HepG2 (cell line): ENCODE data around the gene NKD1. TPM values are rescaled to one million over a fixed set of nuclear protein-coding genes. Genes with fewer than 3 reads are reported as not detected.

Source experiments
- ATAC-seq: fragments of 200-7000 bp; cut with Tn5 transposase; 3 replicates; pipeline ENCODE4 v1.9.1; 2020; ENCODE audit warnings: mild to moderate bottlenecking, moderate library complexity
- BruUV-seq: library from RNA; stranded (reverse); fragments of 400-500 nt; replicated peaks from 2 replicates; lab custom pipeline; 2021; lab: Mats Ljungman, UMichigan
- CTCF ChIA-PET: fragments of 300-600 bp; formaldehyde crosslinking; extraction: SDS; loops from one replicate; lab custom pipeline; 2021; ENCODE audit warnings: low total read pairs, inconsistent platforms, low intra/inter-chr PET ratio; lab: Yijun Ruan, JAX
- POLR2A ChIA-PET: fragments of 350-600 bp; sonication (Branson Sonifier 250); formaldehyde crosslinking; loops from one replicate; lab custom pipeline; 2020; ENCODE audit warnings: antibody characterized with exemption, inconsistent platforms; lab: Yijun Ruan, JAX
- DNase-seq: peaks from one replicate; pipeline ENCODE4 v3.0.0-alpha.2; 2015; ENCODE audit warnings: low spot score
- FAIRE-seq: peaks from 3 replicates; lab custom pipeline; 2011; peaks lifted over from hg19 to GRCh38; lab: Jason Lieb, UNC
- H2AFZ ChIP-seq: one replicate; pipeline ENCODE4 v1.6.1; 2011; ENCODE audit warnings: low read length, inconsistent platforms
- H3K27ac ChIP-seq: fragments of 300-600 bp; 3 replicates; pipeline ENCODE4 v1.8.0; 2011; ENCODE audit warnings: mixed run types, mild to moderate bottlenecking, mixed read lengths, low read length, inconsistent platforms; ENCODE audit not compliant: insufficient read depth; ENCODE audit errors: extremely low read length
- H3K27me3 ChIP-seq, 2 experiments: fragments of 200-600 bp in 1 of 2; 2 replicates in 1 of 2; 3 replicates in 1 of 2; pipeline versions ENCODE4 v1.6.0 to v1.8.0; 2011; ENCODE audit warnings: low read length in 2 of 2, mild to moderate bottlenecking in 2 of 2, moderate library complexity in 2 of 2, inconsistent platforms in 1 of 2; ENCODE audit not compliant: insufficient read depth in 2 of 2, control insufficient read depth in 1 of 2
- H3K36me3 ChIP-seq, 2 experiments: fragments of 200-600 bp in 1 of 2; replicated peaks in 1 of 2; 2 replicates in 1 of 2; 3 replicates in 1 of 2; pipeline versions ENCODE4 v1.5.1 to v1.8.0; 2011; ENCODE audit warnings: low read length in 2 of 2, inconsistent platforms in 1 of 2; ENCODE audit not compliant: insufficient read depth in 2 of 2, control insufficient read depth in 1 of 2
- H3K4me1 ChIP-seq: 2 replicates; pipeline ENCODE4 v1.5.1; 2012; ENCODE audit warnings: low read length, inconsistent platforms; ENCODE audit not compliant: insufficient read depth
- H3K4me2 ChIP-seq: 2 replicates; pipeline ENCODE4 v1.6.0; 2011; ENCODE audit warnings: low read depth, low read length, inconsistent platforms
- H3K4me3 ChIP-seq, 3 experiments: fragments of 200-600 bp in 1 of 3; sonication (generic), shearing (Covaris generic) in 1 of 3; replicated peaks in 1 of 3; 2 replicates each; pipeline ENCODE4 v1.5.1; 2011 to 2016; ENCODE audit warnings: low read length in 3 of 3, inconsistent platforms in 2 of 3, low read depth in 2 of 3, mild to moderate bottlenecking in 2 of 3, control low read depth in 1 of 3, mixed read lengths in 1 of 3; ENCODE audit not compliant: insufficient read depth in 1 of 3
- H3K79me2 ChIP-seq: one replicate; pipeline ENCODE4 v1.6.1; 2011; ENCODE audit warnings: low read length, inconsistent platforms; ENCODE audit not compliant: insufficient read depth
- H3K9ac ChIP-seq: 2 replicates; pipeline ENCODE4 v1.6.0; 2011; ENCODE audit warnings: mild to moderate bottlenecking, low read depth, low read length, inconsistent platforms; ENCODE audit not compliant: insufficient read depth
- H3K9me3 ChIP-seq: 2 replicates; pipeline ENCODE4 v1.5.1; 2012; ENCODE audit warnings: mild to moderate bottlenecking, low read length
- H4K20me1 ChIP-seq: 2 replicates; pipeline ENCODE4 v1.6.0; 2011; ENCODE audit warnings: inconsistent platforms, mild to moderate bottlenecking, low read length, moderate library complexity; ENCODE audit not compliant: insufficient read depth
- ATM ChIP-seq: fragments of 450-650 bp; IDR thresholded peaks from 2 replicates; pipeline ENCODE4 v1.7.1; 2017; ENCODE audit warnings: mild to moderate bottlenecking, borderline replicate concordance
- CBX5 ChIP-seq: sonication (generic); formaldehyde crosslinking; IDR thresholded peaks from 2 replicates; pipeline ENCODE4 v1.4.0; 2020; ENCODE audit warnings: missing genetic modification reagents, borderline replicate concordance
- ELF1 ChIP-seq: sonication (generic); formaldehyde crosslinking; IDR thresholded peaks from 2 replicates; pipeline ENCODE4 v1.4.0; 2020; ENCODE audit warnings: missing genetic modification reagents
- IRF2 ChIP-seq: IDR thresholded peaks from 2 replicates; pipeline ENCODE4 v1.6.1; 2018; ENCODE audit warnings: missing genetic modification reagents, missing compliant biosample characterization
- JUND ChIP-seq: sonication (generic); formaldehyde crosslinking; IDR thresholded peaks from 2 replicates; pipeline ENCODE4 v1.8.0; 2022; ENCODE audit warnings: mild to moderate bottlenecking, missing genetic modification reagents
- MBNL3 ChIP-seq: fragments of 250-450 bp; sonication (Bioruptor Pico); conservative IDR thresholded peaks from 2 replicates; pipeline ENCODE4 v1.8.0; 2022; ENCODE audit warnings: mild to moderate bottlenecking, inconsistent platforms
- NR2F2 ChIP-seq: IDR thresholded peaks from 2 replicates; pipeline ENCODE4 v1.6.1; 2012; ENCODE audit warnings: low read depth, inconsistent platforms, borderline replicate concordance
- POLR2A ChIP-seq, 2 experiments: IDR thresholded peaks; 2 replicates each; pipeline ENCODE4 v1.6.1; 2011; ENCODE audit warnings: low read depth in 2 of 2, low read length in 2 of 2, mild to moderate bottlenecking in 1 of 2, moderate library complexity in 1 of 2; ENCODE audit not compliant: insufficient read depth in 1 of 2
- RXRA ChIP-seq: sonication (generic); formaldehyde crosslinking; IDR thresholded peaks from 2 replicates; pipeline ENCODE4 v1.5.1; 2020; ENCODE audit warnings: missing genetic modification reagents
- ZNF121 ChIP-seq: sonication (generic); formaldehyde crosslinking; IDR thresholded peaks from 2 replicates; pipeline ENCODE4 v1.5.0; 2020; ENCODE audit warnings: mild to moderate bottlenecking, missing genetic modification reagents
- ZNF546 ChIP-seq: sonication (generic); formaldehyde crosslinking; conservative IDR thresholded peaks from 2 replicates; pipeline ENCODE4 v1.8.1; 2023; ENCODE audit warnings: mild to moderate bottlenecking, missing genetic modification reagents
- ZNF570 ChIP-seq: sonication (generic); formaldehyde crosslinking; IDR thresholded peaks from 2 replicates; pipeline ENCODE4 v1.4.0; 2020; ENCODE audit warnings: mild to moderate bottlenecking, missing genetic modification reagents, borderline replicate concordance
- WGBS: methylation state at CpG from one replicate; pipeline ENCODE4 v1.1.6; 2017; ENCODE audit warnings: low lambda C conversion rate; 5-methylcytosine and 5-hydroxymethylcytosine counted together
- in situ Hi-C: cut with HindIII; loops from 2 replicates; pipeline ENCODE4 v1.10.0; 2017; ENCODE audit warnings: low pct_unique_long_range_greater_than_20kb; ENCODE audit not compliant: extremely low pct_ligation_motif_present
- intact Hi-C: fragments of 100-400 bp; cut with micrococcal nuclease; formaldehyde crosslinking; loops from one replicate; pipeline ENCODE4 v1.10.0; 2022; ENCODE audit not compliant: unreplicated experiment
- polyA plus RNA-seq, 8 experiments: library from polyadenylated mRNA; depleted of rRNA in 3 of 8; stranded (reverse) in 7 of 8; unstranded in 1 of 8; fragments of >200 nt; fragmentation: Illumina TruSeq in 4 of 8; extraction: Trizol in 4 of 8; gene quantifications; 2 replicates each; pipeline versions ENCODE4 v1.2.1 to v1.2.3, GENCODE V29; 2011 to 2016; ENCODE audit warnings: low read depth in 4 of 8, missing spikeins in 1 of 8, mixed read lengths in 1 of 8; ENCODE audit not compliant: insufficient read depth in 1 of 8
- total RNA-seq, 5 experiments: library from RNA; depleted of rRNA; stranded (reverse); fragments of >200 nt; fragmentation: Illumina TruSeq; extraction: Trizol; gene quantifications; 2 replicates each; pipeline ENCODE4 v1.2.3, GENCODE V29; 2016; ENCODE audit warnings: low read depth in 1 of 5
- TF ChIP-seq, protein P1 (sequence below): IDR thresholded peaks from 2 replicates; pipeline ENCODE4 v1.6.1; 2016
- TF ChIP-seq, protein P2 (sequence below): sonication (generic); formaldehyde crosslinking; IDR thresholded peaks from 2 replicates; pipeline ENCODE4 v1.4.0; 2020; ENCODE audit warnings: missing genetic modification reagents, borderline replicate concordance
- TF ChIP-seq, protein P3 (sequence below): sonication (generic); formaldehyde crosslinking; IDR thresholded peaks from 2 replicates; pipeline ENCODE4 v1.5.0; 2020; ENCODE audit warnings: mild to moderate bottlenecking, missing genetic modification reagents, borderline replicate concordance
- TF ChIP-seq, protein P4 (sequence below): sonication (generic); formaldehyde crosslinking; conservative IDR thresholded peaks from 2 replicates; pipeline ENCODE4 v1.8.1; 2023; ENCODE audit warnings: missing genetic modification reagents

The NKD1 gene
- total and polyA plus RNA-seq, 2 of the 13 experiments (the other 11 are each of a cell fraction or from before 2014, with no cell fraction given), result 70.4 to 121 TPM

DNA sequence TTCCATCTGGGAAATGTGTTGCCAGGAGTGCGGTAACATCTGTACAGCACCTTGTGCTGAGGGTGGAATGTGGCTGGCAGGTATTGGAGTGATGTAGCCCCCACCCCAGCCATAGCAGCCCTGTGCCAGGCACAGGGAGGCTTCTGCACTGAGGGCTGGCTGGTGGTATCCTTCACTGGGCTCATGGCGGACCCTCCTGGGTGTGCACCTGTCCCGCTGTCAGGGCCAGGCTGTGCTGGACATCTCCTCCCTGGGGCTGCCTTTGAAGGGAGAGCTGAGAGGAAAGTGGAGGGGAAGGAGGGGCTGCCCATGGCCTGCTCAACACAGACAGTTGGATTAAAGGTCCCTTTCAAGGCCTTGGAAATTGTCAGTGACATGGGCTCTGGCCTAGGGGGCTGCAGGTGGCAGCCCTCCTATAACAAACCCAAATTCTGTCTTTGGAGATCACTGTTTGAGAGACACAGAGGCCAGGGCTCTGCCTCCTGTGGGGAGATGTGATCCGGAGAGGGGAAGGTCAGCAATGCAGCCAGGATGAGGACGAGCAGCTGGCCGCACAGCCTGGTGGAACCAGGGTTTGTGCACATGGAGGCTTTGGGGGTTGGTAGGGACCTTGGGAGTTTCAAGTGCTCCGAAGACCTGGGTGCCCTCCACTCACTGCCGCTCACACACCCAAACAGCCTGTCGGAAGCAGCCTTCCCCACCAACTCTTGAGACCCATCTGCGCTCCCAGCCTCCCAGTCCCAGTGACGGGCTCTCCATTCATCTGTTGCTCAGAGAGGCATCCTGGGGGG lies 22.8 kb downstream of the NKD1 start (continued):
- no peak for TF ChIP-seq ATM
- TF ChIP-seq RXRA (CRISPR knock-in tag), result 0 out of 2 replicates have a peak, but pooled peaks have one; percentile 16

DNA sequence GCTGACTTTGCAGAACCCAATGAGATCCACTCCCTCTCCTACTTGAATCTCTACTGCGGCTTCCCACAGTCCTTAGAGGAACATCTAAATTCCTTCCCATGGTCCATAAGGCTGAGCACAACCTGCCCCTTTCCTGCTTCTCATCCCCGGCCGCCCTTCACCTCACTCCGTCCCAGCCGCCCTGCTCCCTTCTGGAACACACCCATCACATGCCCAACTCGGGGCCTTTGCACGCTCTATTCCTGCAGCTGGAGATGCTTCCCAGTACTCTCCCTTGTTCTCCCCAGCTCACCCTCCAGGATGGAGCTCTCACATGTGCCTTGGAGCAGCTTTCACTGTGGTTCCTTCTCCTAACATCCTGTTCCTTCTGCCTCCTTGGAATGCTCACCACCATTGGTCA lies 23.6 kb downstream of the NKD1 start:
- Histone ChIP-seq H4K20me1 (peaks cover 100% of the 10 kb centered on the region), H3K27me3 (no peaks in the 10 kb centered on the region), H3K27ac (no peak overlapping the region), H3K4me1 (peaks cover 97% of the 10 kb centered on the region), H3K9me3 (no peaks in the 10 kb centered on the region), H3K36me3 (peaks cover 72 to 98% of the 10 kb centered on the region in 2 experiments), H3K9ac (no peak overlapping the region), H2AFZ (no peak overlapping the region), H3K4me3 (no peak overlapping the region), H3K79me2 (peaks cover 100% of the 10 kb centered on the region), H3K4me2 (no peak overlapping the region)
- intact Hi-C loops (no loop called here), in situ Hi-C loops (no loop called here)
- no peak for DNase-seq
- ChIA-PET CTCF (no interaction called here), POLR2A (no interaction called here)
- ATAC-seq, result no peak
- WGBS, result 96% methylated on average over 7 of the region's 7 CpGs
- BruUV-seq, result no TSS peak
- FAIRE-seq, result no peak
- TF ChIP-seq POLR2A (IDR thresholded peaks at IDR 0.05; ENCODE audit: insufficient read depth in 1 of 2, low read depth in 2 of 2, low read length in 2 of 2) (0 out of 4 replicates have a peak, but pooled peaks of 1 of the 2 experiments have one; percentile 3), ELF1 (CRISPR knock-in tag) (no peak), ZNF121 (no peak), MBNL3 (CRISPR knock-in tag) (no peak), ZNF546 (no peak), IRF2 (CRISPR knock-in tag) (no peak), NR2F2 (no peak), JUND (no peak), CBX5 (CRISPR knock-in tag) (no peak), ZNF570 (CRISPR knock-in tag) (no peak)
- TF ChIP-seq, protein P1, sequence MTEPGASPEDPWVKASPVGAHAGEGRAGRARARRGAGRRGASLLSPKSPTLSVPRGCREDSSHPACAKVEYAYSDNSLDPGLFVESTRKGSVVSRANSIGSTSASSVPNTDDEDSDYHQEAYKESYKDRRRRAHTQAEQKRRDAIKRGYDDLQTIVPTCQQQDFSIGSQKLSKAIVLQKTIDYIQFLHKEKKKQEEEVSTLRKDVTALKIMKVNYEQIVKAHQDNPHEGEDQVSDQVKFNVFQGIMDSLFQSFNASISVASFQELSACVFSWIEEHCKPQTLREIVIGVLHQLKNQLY, result no peak
- TF ChIP-seq, protein P2, sequence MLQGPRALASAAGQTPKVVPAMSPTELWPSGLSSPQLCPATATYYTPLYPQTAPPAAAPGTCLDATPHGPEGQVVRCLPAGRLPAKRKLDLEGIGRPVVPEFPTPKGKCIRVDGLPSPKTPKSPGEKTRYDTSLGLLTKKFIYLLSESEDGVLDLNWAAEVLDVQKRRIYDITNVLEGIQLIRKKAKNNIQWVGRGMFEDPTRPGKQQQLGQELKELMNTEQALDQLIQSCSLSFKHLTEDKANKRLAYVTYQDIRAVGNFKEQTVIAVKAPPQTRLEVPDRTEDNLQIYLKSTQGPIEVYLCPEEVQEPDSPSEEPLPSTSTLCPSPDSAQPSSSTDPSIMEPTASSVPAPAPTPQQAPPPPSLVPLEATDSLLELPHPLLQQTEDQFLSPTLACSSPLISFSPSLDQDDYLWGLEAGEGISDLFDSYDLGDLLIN (CRISPR knock-in tag), result no peak
- TF ChIP-seq, protein P3, sequence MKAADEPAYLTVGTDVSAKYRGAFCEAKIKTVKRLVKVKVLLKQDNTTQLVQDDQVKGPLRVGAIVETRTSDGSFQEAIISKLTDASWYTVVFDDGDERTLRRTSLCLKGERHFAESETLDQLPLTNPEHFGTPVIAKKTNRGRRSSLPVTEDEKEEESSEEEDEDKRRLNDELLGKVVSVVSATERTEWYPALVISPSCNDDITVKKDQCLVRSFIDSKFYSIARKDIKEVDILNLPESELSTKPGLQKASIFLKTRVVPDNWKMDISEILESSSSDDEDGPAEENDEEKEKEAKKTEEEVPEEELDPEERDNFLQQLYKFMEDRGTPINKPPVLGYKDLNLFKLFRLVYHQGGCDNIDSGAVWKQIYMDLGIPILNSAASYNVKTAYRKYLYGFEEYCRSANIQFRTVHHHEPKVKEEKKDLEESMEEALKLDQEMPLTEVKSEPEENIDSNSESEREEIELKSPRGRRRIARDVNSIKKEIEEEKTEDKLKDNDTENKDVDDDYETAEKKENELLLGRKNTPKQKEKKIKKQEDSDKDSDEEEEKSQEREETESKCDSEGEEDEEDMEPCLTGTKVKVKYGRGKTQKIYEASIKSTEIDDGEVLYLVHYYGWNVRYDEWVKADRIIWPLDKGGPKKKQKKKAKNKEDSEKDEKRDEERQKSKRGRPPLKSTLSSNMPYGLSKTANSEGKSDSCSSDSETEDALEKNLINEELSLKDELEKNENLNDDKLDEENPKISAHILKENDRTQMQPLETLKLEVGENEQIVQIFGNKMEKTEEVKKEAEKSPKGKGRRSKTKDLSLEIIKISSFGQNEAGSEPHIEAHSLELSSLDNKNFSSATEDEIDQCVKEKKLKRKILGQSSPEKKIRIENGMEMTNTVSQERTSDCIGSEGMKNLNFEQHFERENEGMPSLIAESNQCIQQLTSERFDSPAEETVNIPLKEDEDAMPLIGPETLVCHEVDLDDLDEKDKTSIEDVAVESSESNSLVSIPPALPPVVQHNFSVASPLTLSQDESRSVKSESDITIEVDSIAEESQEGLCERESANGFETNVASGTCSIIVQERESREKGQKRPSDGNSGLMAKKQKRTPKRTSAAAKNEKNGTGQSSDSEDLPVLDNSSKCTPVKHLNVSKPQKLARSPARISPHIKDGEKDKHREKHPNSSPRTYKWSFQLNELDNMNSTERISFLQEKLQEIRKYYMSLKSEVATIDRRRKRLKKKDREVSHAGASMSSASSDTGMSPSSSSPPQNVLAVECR (CRISPR knock-in tag), result no peak
- TF ChIP-seq, protein P4, sequence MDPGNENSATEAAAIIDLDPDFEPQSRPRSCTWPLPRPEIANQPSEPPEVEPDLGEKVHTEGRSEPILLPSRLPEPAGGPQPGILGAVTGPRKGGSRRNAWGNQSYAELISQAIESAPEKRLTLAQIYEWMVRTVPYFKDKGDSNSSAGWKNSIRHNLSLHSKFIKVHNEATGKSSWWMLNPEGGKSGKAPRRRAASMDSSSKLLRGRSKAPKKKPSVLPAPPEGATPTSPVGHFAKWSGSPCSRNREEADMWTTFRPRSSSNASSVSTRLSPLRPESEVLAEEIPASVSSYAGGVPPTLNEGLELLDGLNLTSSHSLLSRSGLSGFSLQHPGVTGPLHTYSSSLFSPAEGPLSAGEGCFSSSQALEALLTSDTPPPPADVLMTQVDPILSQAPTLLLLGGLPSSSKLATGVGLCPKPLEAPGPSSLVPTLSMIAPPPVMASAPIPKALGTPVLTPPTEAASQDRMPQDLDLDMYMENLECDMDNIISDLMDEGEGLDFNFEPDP (CRISPR knock-in tag), result 0 out of 2 replicates have a peak, but pooled peaks have one; percentile 37
